Mesothelial cell of epicardium (in vitro differentiated cells): ENCODE results near the gene UBE2Q1. TPM values are rescaled to one million over a fixed set of nuclear protein-coding genes. Genes with fewer than 3 reads are reported as not detected.

Experiments
- DNase-seq, 2 experiments: peaks; one replicate each; pipeline ENCODE4 v3.0.0; 2021; ENCODE audit warnings: low spot score in 2 of 2; ENCODE audit not compliant: unreplicated experiment in 2 of 2
- H3K27ac Mint-ChIP-seq: 2 replicates; pipeline ENCODE4 v1.8.0; 2021; ENCODE audit warnings: mixed read lengths
- H3K27me3 Mint-ChIP-seq: 2 replicates; pipeline ENCODE4 v1.8.0; 2021; ENCODE audit warnings: low read depth, mixed read lengths
- H3K36me3 Mint-ChIP-seq: 2 replicates; pipeline ENCODE4 v1.8.0; 2021; ENCODE audit warnings: mixed read lengths
- H3K4me1 Mint-ChIP-seq: 2 replicates; pipeline ENCODE4 v1.8.0; 2021; ENCODE audit warnings: mixed read lengths
- H3K4me3 Mint-ChIP-seq: 2 replicates; pipeline ENCODE4 v1.8.0; 2021; ENCODE audit warnings: mild to moderate bottlenecking, moderate library complexity, mixed read lengths
- H3K9me3 Mint-ChIP-seq: 2 replicates; pipeline ENCODE4 v1.8.0; 2021; ENCODE audit warnings: mixed read lengths
- CTCF ChIP-seq: fragments of 200-600 bp; sonication (generic); IDR thresholded peaks from one replicate; pipeline ENCODE4 v1.5.0; 2021; ENCODE audit warnings: antibody characterized with exemption; ENCODE audit not compliant: unreplicated experiment
- total RNA-seq: library from RNA; stranded (reverse); gene quantifications from 3 replicates; pipeline ENCODE4 v1.2.1, GENCODE V29; 2021

UBE2Q1 gene
- total RNA-seq, 1 donor from 2014 or later: 60.1 TPM

GRCh38 chr1:154599658-154600057 is 41.2 kb upstream of the UBE2Q1 start:
- H3K4me3 Mint-ChIP-seq: no peak overlapping the region
- peak overlapping the region; percentile 59 for H3K27ac Mint-ChIP-seq
- H3K36me3 Mint-ChIP-seq: peaks cover 40% of the 10 kb centered on the region
- H3K27me3 Mint-ChIP-seq: no peaks in the 10 kb centered on the region
- DNase-seq: no peak
- peaks cover 3% of the 10 kb centered on the region for H3K4me1 Mint-ChIP-seq
- no peak for TF ChIP-seq CTCF
- H3K9me3 Mint-ChIP-seq: no peaks in the 10 kb centered on the region

- H3K9me3 Mint-ChIP-seq: no peaks in the 10 kb centered on the region
- no peaks in the 10 kb centered on the region for H3K27me3 Mint-ChIP-seq
- H3K4me3 Mint-ChIP-seq: no peak overlapping the region
- no peak for DNase-seq
- H3K4me1 Mint-ChIP-seq: peaks cover 1% of the 10 kb centered on the region
- H3K27ac Mint-ChIP-seq: peak overlapping the region; percentile 11
- H3K36me3 Mint-ChIP-seq: peaks cover 45% of the 10 kb centered on the region
- no peak for TF ChIP-seq CTCF
Observed at GRCh38 chr1:154598871-154599635, 40.6 kb upstream of the UBE2Q1 start.

- no peaks in the 10 kb centered on the region for H3K9me3 Mint-ChIP-seq
- no peak for TF ChIP-seq CTCF
- H3K27ac Mint-ChIP-seq: no peak overlapping the region
- no peaks in the 10 kb centered on the region for H3K27me3 Mint-ChIP-seq
- peaks cover 1% of the 10 kb centered on the region for H3K4me1 Mint-ChIP-seq
- H3K36me3 Mint-ChIP-seq: peaks cover 49% of the 10 kb centered on the region
- no peak for DNase-seq
- H3K4me3 Mint-ChIP-seq: no peak overlapping the region
Observed at GRCh38 chr1:154595621-154596020, 37.2 kb upstream of the UBE2Q1 start.

GRCh38 chr1:154594811-154595210 is 36.3 kb upstream of the UBE2Q1 start:
- Mint-ChIP-seq H3K27ac (no peak overlapping the region), H3K27me3 (no peaks in the 10 kb centered on the region), H3K4me3 (no peak overlapping the region), H3K9me3 (no peaks in the 10 kb centered on the region), H3K4me1 (peaks cover under 1% of the 10 kb centered on the region), H3K36me3 (peaks cover 49% of the 10 kb centered on the region)
- TF ChIP-seq CTCF: no peak
- DNase-seq: no peak

- H3K9me3 Mint-ChIP-seq: no peaks in the 10 kb centered on the region
- no peak for DNase-seq
- peaks cover 58% of the 10 kb centered on the region for H3K36me3 Mint-ChIP-seq
- no peak overlapping the region for H3K4me3 Mint-ChIP-seq
- no peak overlapping the region for H3K27ac Mint-ChIP-seq
- no peak for TF ChIP-seq CTCF
- H3K4me1 Mint-ChIP-seq: no peaks in the 10 kb centered on the region
- no peaks in the 10 kb centered on the region for H3K27me3 Mint-ChIP-seq
Observed at GRCh38 chr1:154593390-154593789, 34.9 kb upstream of the UBE2Q1 start.
